Tibial artery (tissue), 4 donors: Measurements from ENCODE around the gene PPEF1.

Experiments
- DNase-seq, 2 donors: peaks; one replicate each; pipeline ENCODE4 v3.0.0-alpha.2; 2019
- H3K27ac ChIP-seq, 2 donors: fragments of 200-600 bp; sonication (generic) in 1 of 2; 1 replicate in 1 of 2; 2 replicates in 1 of 2; pipeline ENCODE4 v1.5.1; 2018 to 2019; ENCODE audit warnings: mild to moderate bottlenecking in 1 of 2
- H3K27me3 ChIP-seq, 2 donors: fragments of 200-600 bp; sonication (generic) in 1 of 2; one replicate each; pipeline versions ENCODE4 v1.5.1 to v1.6.0; 2016 to 2019
- H3K36me3 ChIP-seq, 3 donors: fragments of 200-600 bp; sonication (generic) in 2 of 3; one replicate each; pipeline ENCODE4 v1.5.1; 2016 to 2019; ENCODE audit warnings: mild to moderate bottlenecking in 2 of 3
- H3K4me1 ChIP-seq, 4 donors: fragments of 200-600 bp; sonication (generic) in 2 of 4; 1 replicate in 3 of 4; 2 replicates in 1 of 4; pipeline ENCODE4 v1.5.1; 2016 to 2019
- H3K4me3 ChIP-seq, 2 donors: fragments of 200-600 bp; sonication (generic) in 1 of 2; 1 replicate in 1 of 2; 2 replicates in 1 of 2; pipeline ENCODE4 v1.5.1; 2018 to 2019; ENCODE audit warnings: mild to moderate bottlenecking in 2 of 2
- H3K9me3 ChIP-seq, 3 donors: fragments of 200-600 bp; sonication (generic) in 1 of 3; one replicate each; pipeline ENCODE4 v1.5.1; 2016 to 2019
- CTCF ChIP-seq, 2 experiments: fragments of 200-600 bp in 1 of 2; fragments of 450-650 bp in 1 of 2; IDR thresholded peaks; one replicate each; pipeline ENCODE4 v1.5.1; 2017 to 2019; ENCODE audit warnings: antibody characterized with exemption in 2 of 2, mild to moderate bottlenecking in 1 of 2, moderate library complexity in 1 of 2
- intact Hi-C: fragments of 100-400 bp; cut with DNase I; formaldehyde crosslinking; loops from one replicate; pipeline ENCODE4 v1.15.0; 2023; ENCODE audit warnings: low total_unique reads

Gene PPEF1

DNA sequence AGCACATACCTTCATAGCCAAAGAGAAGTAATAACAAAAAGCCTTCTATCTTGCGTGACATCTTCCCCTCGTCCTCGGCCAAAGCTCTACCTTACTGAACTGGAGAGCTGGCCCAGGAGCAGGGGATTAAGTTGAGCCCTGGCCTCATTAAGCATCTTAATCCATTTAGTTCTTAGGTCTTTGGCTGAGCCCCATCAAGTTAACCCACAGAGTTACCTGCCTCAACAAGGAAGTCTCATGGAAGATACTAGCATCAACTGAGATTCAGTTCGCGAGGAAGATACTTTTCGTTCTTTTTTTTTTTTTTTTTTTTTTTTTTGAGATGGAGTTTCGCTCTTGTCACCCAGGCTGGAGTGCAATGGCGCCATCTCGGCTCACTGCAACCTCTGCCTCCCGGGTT lies 35.4 kb upstream of the PPEF1 start, which contains the start of gene RS1:
Gene RS1, minus strand, starts transcription at position 101 of the 400 bp plus-strand sequence. Its CDS starts 40 bp downstream, at position 61.
- H3K27me3 ChIP-seq = no peaks in the 10 kb centered on the region
- DNase-seq = no peak
- intact Hi-C loops = loop anchor here (5.0 to 10.0 kb wide), 2 partner anchors 215 to 247 kb away; partner anchors contain the start of gene CDKL5
- no peaks in the 10 kb centered on the region for H3K9me3 ChIP-seq
- no peak within 1 kb of the TSS for H3K27ac ChIP-seq
- peaks cover 0 to 6% (median 0%) of the 10 kb centered on the region in 4 donors for H3K4me1 ChIP-seq
- H3K4me3 ChIP-seq = no peak within 1 kb of the TSS
- no peak for TF ChIP-seq CTCF (IDR thresholded peaks at IDR 0.05)
- no peaks in the 10 kb centered on the region for H3K36me3 ChIP-seq

DNA sequence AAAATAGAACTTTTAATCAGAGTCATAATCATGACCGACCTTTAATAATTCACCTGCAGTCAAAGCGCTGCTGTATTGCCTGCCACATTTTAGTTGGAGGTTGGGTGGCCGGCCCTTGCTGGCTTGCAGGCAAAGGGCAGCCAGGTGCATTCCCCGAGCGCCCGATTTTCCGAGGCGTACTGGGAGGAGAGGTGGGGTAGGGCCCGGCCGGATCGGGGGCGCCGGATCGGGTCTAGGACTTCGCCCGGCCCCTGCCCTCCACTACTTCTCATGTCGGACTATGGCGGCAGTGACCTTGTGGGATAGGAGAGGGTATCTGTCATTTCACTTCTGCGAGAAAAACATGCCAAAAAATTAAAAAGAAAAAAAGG lies 33.0 kb upstream of the PPEF1 start:
- peak overlapping the region; percentile 75 to 78 for H3K4me3 ChIP-seq
- intact Hi-C loops = loop anchor here (5.0 to 10.0 kb wide), 2 partner anchors 213 to 250 kb away; partner anchors contain the start of gene CDKL5
- no peaks in the 10 kb centered on the region for H3K36me3 ChIP-seq
- no peak for TF ChIP-seq CTCF (IDR thresholded peaks at IDR 0.05)
- H3K27ac ChIP-seq = peak overlapping the region; percentile 91 to 94
- no peaks in the 10 kb centered on the region for H3K27me3 ChIP-seq
- no peaks in the 10 kb centered on the region for H3K9me3 ChIP-seq
- peaks cover 0 to 6% (median 0%) of the 10 kb centered on the region in 4 donors for H3K4me1 ChIP-seq
- DNase-seq = peak; percentile 24 to 63

GRCh38 chrX:18674788-18675735 lies 32.4 kb upstream of the PPEF1 start:
- TF ChIP-seq CTCF (IDR thresholded peaks at IDR 0.05) = no peak
- peak overlapping the region; percentile 75 to 78 for H3K4me3 ChIP-seq
- intact Hi-C loops = loop anchor here (5.0 to 10.0 kb wide), 2 partner anchors 212 to 250 kb away; partner anchors contain the start of gene CDKL5
- no peaks in the 10 kb centered on the region for H3K36me3 ChIP-seq
- peak overlapping the region; percentile 91 to 94 for H3K27ac ChIP-seq
- peaks cover 0 to 6% (median 0%) of the 10 kb centered on the region in 4 donors for H3K4me1 ChIP-seq
- H3K27me3 ChIP-seq = no peaks in the 10 kb centered on the region
- H3K9me3 ChIP-seq = no peaks in the 10 kb centered on the region
- DNase-seq = peak; percentile 59 to 83

DNA sequence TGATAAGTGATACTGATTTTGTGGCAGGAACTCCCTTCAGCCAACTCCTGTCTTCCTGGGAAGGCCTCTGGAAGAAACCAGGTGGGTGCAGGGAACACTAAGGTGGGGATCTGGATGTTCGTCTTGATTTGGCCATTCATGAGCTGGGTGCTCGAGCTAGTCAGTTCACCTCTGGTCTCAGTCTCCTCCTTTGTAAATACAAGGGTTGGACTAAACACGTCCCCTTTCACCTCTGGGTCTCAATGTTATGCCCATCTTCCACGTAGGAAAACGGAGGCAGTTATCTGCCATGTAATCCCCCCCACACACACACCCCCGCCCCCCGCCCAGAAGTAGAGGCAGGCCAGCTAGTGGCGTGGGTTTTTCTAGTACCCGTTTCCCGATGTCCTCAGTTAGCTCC lies 31.4 kb upstream of the PPEF1 start:
- intact Hi-C loops = loop anchor here (10.0 kb wide), 1 partner anchor 251 kb away; the partner anchor contains the start of gene CDKL5

DNA sequence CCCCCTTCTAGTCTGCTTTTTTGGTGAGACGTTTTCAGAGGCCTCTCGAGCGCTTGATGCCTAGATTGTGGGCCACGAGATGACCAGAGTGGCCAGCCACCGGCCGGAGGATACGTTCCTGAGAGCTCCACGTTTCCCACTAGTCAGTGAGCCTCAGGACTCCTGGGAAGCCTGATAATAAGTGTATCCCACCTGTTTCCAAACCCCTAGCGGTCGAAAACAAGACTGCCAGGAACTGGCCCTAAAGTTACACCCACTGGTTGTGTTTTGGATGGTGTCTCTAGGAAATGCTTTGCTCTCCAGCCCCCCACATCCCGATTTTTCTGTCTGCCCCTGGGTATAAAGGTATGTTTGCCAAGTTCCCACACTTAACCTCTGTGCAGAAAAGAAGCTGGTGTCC lies 31.0 kb upstream of the PPEF1 start:
- Histone ChIP-seq H3K4me1 (peaks cover 0 to 6% (median 0%) of the 10 kb centered on the region in 4 donors), H3K36me3 (no peaks in the 10 kb centered on the region), H3K9me3 (no peaks in the 10 kb centered on the region), H3K27ac (no peak overlapping the region), H3K4me3 (no peak overlapping the region), H3K27me3 (no peaks in the 10 kb centered on the region)
- no peak for TF ChIP-seq CTCF (IDR thresholded peaks at IDR 0.05)
- DNase-seq = no peak
- intact Hi-C loops = loop anchor here (10.0 kb wide), 1 partner anchor 252 kb away; the partner anchor contains the start of gene CDKL5

More for the DNA sequence above, 31.4 kb upstream of the PPEF1 start:
- DNase-seq = no peak
- TF ChIP-seq CTCF (IDR thresholded peaks at IDR 0.05) = no peak
- H3K4me1 ChIP-seq = peaks cover 0 to 6% (median 0%) of the 10 kb centered on the region in 4 donors
- no peak overlapping the region for H3K27ac ChIP-seq
- no peaks in the 10 kb centered on the region for H3K36me3 ChIP-seq
- H3K4me3 ChIP-seq = no peak overlapping the region
- H3K9me3 ChIP-seq = no peaks in the 10 kb centered on the region
- no peaks in the 10 kb centered on the region for H3K27me3 ChIP-seq
